ENCODE results near the gene LRRC42. TPM values are rescaled to one million over a fixed set of nuclear protein-coding genes. Genes with fewer than 3 reads are reported as not detected.

LRRC42 gene
- total and polyA plus RNA-seq, 2 donors from 2014 or later: 23.8 to 25.6 TPM

DNA sequence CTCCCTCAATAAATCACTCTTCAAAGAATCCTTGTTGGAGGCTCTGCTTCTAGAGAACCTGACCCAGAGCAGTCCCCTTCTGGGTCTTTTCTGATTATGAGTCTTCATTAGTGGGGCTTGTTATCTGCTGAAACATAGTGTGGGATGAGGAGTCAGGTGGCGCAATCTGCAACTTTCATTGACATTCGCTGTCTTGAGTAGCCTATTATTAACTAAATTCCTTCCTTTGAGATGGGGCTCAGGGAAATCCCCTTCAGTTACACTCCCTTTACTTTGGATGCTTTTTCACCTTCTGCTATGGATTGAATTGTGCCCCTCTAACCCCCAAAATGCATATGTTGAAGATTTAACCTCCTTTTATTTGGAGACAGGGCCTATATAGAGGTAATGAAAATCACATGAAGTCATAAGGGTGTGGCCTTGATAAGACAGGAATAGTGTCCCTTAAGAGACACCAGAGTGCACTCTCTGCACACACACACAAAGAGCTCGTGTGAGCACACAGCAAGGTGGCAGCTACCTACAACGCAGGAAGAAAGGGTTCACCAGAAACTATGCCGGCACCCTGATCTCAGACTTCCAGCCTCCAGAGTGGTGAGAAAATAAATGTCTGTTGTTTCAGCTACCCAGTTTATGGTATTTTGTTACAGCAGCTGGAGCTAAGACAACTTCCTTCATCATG, 32.7 kb upstream of the LRRC42 start:
- FAIRE-seq (no peak), DNase-seq (no peak)
- TF ChIP-seq, protein P1, sequence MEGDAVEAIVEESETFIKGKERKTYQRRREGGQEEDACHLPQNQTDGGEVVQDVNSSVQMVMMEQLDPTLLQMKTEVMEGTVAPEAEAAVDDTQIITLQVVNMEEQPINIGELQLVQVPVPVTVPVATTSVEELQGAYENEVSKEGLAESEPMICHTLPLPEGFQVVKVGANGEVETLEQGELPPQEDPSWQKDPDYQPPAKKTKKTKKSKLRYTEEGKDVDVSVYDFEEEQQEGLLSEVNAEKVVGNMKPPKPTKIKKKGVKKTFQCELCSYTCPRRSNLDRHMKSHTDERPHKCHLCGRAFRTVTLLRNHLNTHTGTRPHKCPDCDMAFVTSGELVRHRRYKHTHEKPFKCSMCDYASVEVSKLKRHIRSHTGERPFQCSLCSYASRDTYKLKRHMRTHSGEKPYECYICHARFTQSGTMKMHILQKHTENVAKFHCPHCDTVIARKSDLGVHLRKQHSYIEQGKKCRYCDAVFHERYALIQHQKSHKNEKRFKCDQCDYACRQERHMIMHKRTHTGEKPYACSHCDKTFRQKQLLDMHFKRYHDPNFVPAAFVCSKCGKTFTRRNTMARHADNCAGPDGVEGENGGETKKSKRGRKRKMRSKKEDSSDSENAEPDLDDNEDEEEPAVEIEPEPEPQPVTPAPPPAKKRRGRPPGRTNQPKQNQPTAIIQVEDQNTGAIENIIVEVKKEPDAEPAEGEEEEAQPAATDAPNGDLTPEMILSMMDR (IDR thresholded peaks at IDR 0.05; ENCODE audit: borderline replicate concordance, extremely low read depth, insufficient read depth): no peak
- no peak overlapping the region for H3K4me3 ChIP-seq (ENCODE audit: low read length in 3 of 3)
- no peak overlapping the region for H3K27ac ChIP-seq (ENCODE audit: low read depth in 2 of 2, low read length in 2 of 2)
- H3K36me3 ChIP-seq (ENCODE audit: control insufficient read depth in 2 of 3, insufficient read depth in 3 of 3, low read length in 3 of 3): peaks cover 0 to 4% (median 0%) of the 10 kb centered on the region in 3 donors
- H3K4me1 ChIP-seq (ENCODE audit: control insufficient read depth in 2 of 3, insufficient read depth in 2 of 3, low read depth in 1 of 3, low read length in 3 of 3): no peaks in the 10 kb centered on the region
- H3K9me3 ChIP-seq (ENCODE audit: control insufficient read depth in 2 of 3, insufficient read depth in 1 of 3, low read length in 3 of 3): no peaks in the 10 kb centered on the region
- H3K27me3 ChIP-seq (ENCODE audit: control insufficient read depth, insufficient read depth, low read length): no peaks in the 10 kb centered on the region
- intact Hi-C loops (cut with DNase I): no loop called here
- H3K9ac ChIP-seq (ENCODE audit: low read length in 3 of 3): no peak overlapping the region

DNA sequence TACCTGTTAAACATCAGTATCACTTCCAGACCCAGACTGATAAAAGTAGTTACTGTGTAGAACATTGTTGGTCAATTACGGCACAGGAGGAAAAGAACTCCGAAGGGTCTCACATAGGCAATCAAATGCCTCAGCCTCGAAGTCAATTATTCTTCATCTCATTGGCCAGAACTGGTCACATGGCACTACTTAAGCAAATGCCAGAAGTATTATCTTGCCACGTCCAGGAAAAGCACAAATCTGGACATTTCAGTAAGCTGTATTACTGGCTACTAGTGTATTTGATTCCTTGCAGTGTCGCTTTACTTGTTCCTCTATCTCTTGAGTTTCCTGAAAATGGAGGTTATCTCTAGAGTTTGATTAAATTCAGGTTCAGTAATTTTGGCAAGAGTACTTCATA, 27.8 kb upstream of the LRRC42 start:
- DNase-seq: no peak
- TF ChIP-seq, protein P1 (IDR thresholded peaks at IDR 0.05; ENCODE audit: borderline replicate concordance, extremely low read depth, insufficient read depth): no peak
- Histone ChIP-seq H3K9ac (ENCODE audit: low read length in 3 of 3) (no peak overlapping the region), H3K27me3 (ENCODE audit: control insufficient read depth, insufficient read depth, low read length) (no peaks in the 10 kb centered on the region), H3K4me1 (ENCODE audit: control insufficient read depth in 2 of 3, insufficient read depth in 2 of 3, low read depth in 1 of 3, low read length in 3 of 3) (no peaks in the 10 kb centered on the region), H3K27ac (ENCODE audit: low read depth in 2 of 2, low read length in 2 of 2) (no peak overlapping the region), H3K4me3 (ENCODE audit: low read length in 3 of 3) (no peak overlapping the region), H3K36me3 (ENCODE audit: control insufficient read depth in 2 of 3, insufficient read depth in 3 of 3, low read length in 3 of 3) (peaks cover 0 to 6% (median 2%) of the 10 kb centered on the region in 3 donors), H3K9me3 (ENCODE audit: control insufficient read depth in 2 of 3, insufficient read depth in 1 of 3, low read length in 3 of 3) (no peaks in the 10 kb centered on the region)
- intact Hi-C loops (cut with DNase I): no loop called here
- FAIRE-seq: no peak

DNA sequence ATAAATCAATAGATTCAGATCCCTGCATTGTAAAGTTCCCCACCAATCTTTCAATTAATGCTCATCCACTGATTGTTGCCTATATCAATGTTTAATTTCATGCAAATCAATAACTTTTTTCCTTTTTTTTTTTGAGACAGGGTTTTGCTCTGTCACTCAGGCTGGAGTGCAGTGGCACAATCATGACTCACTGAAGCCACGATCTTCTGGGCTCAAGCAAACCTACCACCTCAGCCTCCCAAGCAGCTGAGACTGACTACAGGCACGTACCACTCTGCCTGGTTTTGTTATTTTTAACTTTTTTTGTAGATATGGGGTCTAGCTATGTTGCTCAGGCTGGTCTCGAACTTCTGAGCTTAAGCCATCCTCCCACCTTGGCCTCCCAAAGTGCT, 26.5 kb upstream of the LRRC42 start:
- H3K27ac ChIP-seq (ENCODE audit: low read depth in 2 of 2, low read length in 2 of 2): no peak overlapping the region
- FAIRE-seq (no peak), DNase-seq (no peak)
- no peaks in the 10 kb centered on the region for H3K27me3 ChIP-seq (ENCODE audit: control insufficient read depth, insufficient read depth, low read length)
- TF ChIP-seq, protein P1 (IDR thresholded peaks at IDR 0.05; ENCODE audit: borderline replicate concordance, extremely low read depth, insufficient read depth): no peak
- H3K9me3 ChIP-seq (ENCODE audit: control insufficient read depth in 2 of 3, insufficient read depth in 1 of 3, low read length in 3 of 3): no peaks in the 10 kb centered on the region
- no peaks in the 10 kb centered on the region for H3K4me1 ChIP-seq (ENCODE audit: control insufficient read depth in 2 of 3, insufficient read depth in 2 of 3, low read depth in 1 of 3, low read length in 3 of 3)
- intact Hi-C loops (cut with DNase I): no loop called here
- H3K36me3 ChIP-seq (ENCODE audit: control insufficient read depth in 2 of 3, insufficient read depth in 3 of 3, low read length in 3 of 3): peaks cover 0 to 7% (median 2%) of the 10 kb centered on the region in 3 donors
- H3K9ac ChIP-seq (ENCODE audit: low read length in 3 of 3): no peak overlapping the region
- H3K4me3 ChIP-seq (ENCODE audit: low read length in 3 of 3): no peak overlapping the region
